ENCODE data around the gene COL18A1. TPM values are rescaled to one million over a fixed set of nuclear protein-coding genes. Genes with fewer than 3 reads are reported as not detected.
A peak's percentile ranks its signal among the peaks of the same experiment; 100 is the strongest.

Gene COL18A1
- polyA plus RNA-seq, 3 donors = 0.80 to 4.1 (median 1.1) TPM

GRCh38 chr21:45424854-45425795, 20.2 kb downstream of the COL18A1 start:
- no peak overlapping the region for H3K4me3 ChIP-seq (replicated peaks in 1 of 3; ENCODE audit: low read depth in 2 of 3, low read length in 3 of 3)
- no peak for TF ChIP-seq CTCF (IDR thresholded peaks at IDR 0.05)
- no peak overlapping the region for H3K4me3 Mint-ChIP-seq
- no peaks in the 10 kb centered on the region for H3K27me3 ChIP-seq (ENCODE audit: control insufficient read depth in 2 of 2, insufficient read depth in 2 of 2, low read length in 2 of 2)
- H3K79me2 ChIP-seq (ENCODE audit: insufficient read depth, low read length) = no peaks in the 10 kb centered on the region
- H2AFZ ChIP-seq (ENCODE audit: insufficient read depth, low read depth, low read length, poor library complexity, severe bottlenecking) = no peak overlapping the region
- peaks cover 2 to 4% (median 4%) of the 10 kb centered on the region in 3 donors for H3K27me3 Mint-ChIP-seq (ENCODE audit: low read depth in 3 of 3)
- H3K9me3 Mint-ChIP-seq = peaks cover 0 to 2% (median 0%) of the 10 kb centered on the region in 7 donors
- no peaks in the 10 kb centered on the region for H3K9me3 ChIP-seq (replicated peaks in 1 of 2; ENCODE audit: control insufficient read depth in 1 of 2, insufficient read depth in 1 of 2, low read length in 2 of 2)
- DNase-seq = no peak
- no peak overlapping the region for H3K27ac Mint-ChIP-seq
- no peaks in the 10 kb centered on the region for H4K20me1 ChIP-seq (ENCODE audit: insufficient read depth, low read length)
- H3K4me2 ChIP-seq (replicated peaks; ENCODE audit: extremely low read depth, low read length, poor library complexity, severe bottlenecking) = no peak overlapping the region
- H3K9ac ChIP-seq (ENCODE audit: insufficient read depth, low read length, poor library complexity, severe bottlenecking) = no peak overlapping the region
- H3K36me3 ChIP-seq (replicated peaks in 1 of 2; ENCODE audit: control insufficient read depth in 1 of 2, insufficient read depth in 2 of 2, low read length in 2 of 2) = no peaks in the 10 kb centered on the region
- H3K4me1 ChIP-seq (ENCODE audit: control insufficient read depth in 1 of 2, insufficient read depth in 2 of 2, low read length in 2 of 2) = no peaks in the 10 kb centered on the region
- intact Hi-C loops (cut with micrococcal nuclease) = no loop called here
- no peak overlapping the region for H3K27ac ChIP-seq (ENCODE audit: low read depth in 1 of 2, low read length in 2 of 2)
- WGBS (ENCODE audit: insufficient coverage) = 96% methylated on average over 24 of the region's 37 CpGs
- no peaks in the 10 kb centered on the region for H3K36me3 Mint-ChIP-seq
- H3K4me1 Mint-ChIP-seq = no peaks in the 10 kb centered on the region

GRCh38 chr21:45427331-45428271, 22.6 kb downstream of the COL18A1 start:
- no peaks in the 10 kb centered on the region for H3K9me3 ChIP-seq (replicated peaks in 1 of 2; ENCODE audit: control insufficient read depth in 1 of 2, insufficient read depth in 1 of 2, low read length in 2 of 2)
- no peaks in the 10 kb centered on the region for H3K4me1 ChIP-seq (ENCODE audit: control insufficient read depth in 1 of 2, insufficient read depth in 2 of 2, low read length in 2 of 2)
- no peak overlapping the region for H3K4me2 ChIP-seq (replicated peaks; ENCODE audit: extremely low read depth, low read length, poor library complexity, severe bottlenecking)
- Mint-ChIP-seq H3K27me3 (ENCODE audit: low read depth in 3 of 3) (peaks cover 2 to 14% (median 7%) of the 10 kb centered on the region in 3 donors), H3K36me3 (no peaks in the 10 kb centered on the region), H3K4me1 (no peaks in the 10 kb centered on the region), H3K4me3 (no peak overlapping the region), H3K9me3 (peaks cover 0 to 6% (median 0%) of the 10 kb centered on the region in 7 donors), H3K27ac (no peak overlapping the region)
- H3K27ac ChIP-seq (ENCODE audit: low read depth in 1 of 2, low read length in 2 of 2) = no peak overlapping the region
- 92% methylated on average over 45 of the region's 45 CpGs for whole genome bisulfite sequencing (ENCODE audit: insufficient coverage)
- no peaks in the 10 kb centered on the region for H3K79me2 ChIP-seq (ENCODE audit: insufficient read depth, low read length)
- no peak for TF ChIP-seq CTCF (IDR thresholded peaks at IDR 0.05)
- H3K9ac ChIP-seq (ENCODE audit: insufficient read depth, low read length, poor library complexity, severe bottlenecking) = no peak overlapping the region
- DNase-seq = peak in 1 of 3 donors; percentile 49
- H3K36me3 ChIP-seq (replicated peaks in 1 of 2; ENCODE audit: control insufficient read depth in 1 of 2, insufficient read depth in 2 of 2, low read length in 2 of 2) = no peaks in the 10 kb centered on the region
- no peak overlapping the region for H2AFZ ChIP-seq (ENCODE audit: insufficient read depth, low read depth, low read length, poor library complexity, severe bottlenecking)
- H4K20me1 ChIP-seq (ENCODE audit: insufficient read depth, low read length) = no peaks in the 10 kb centered on the region
- no peak overlapping the region for H3K4me3 ChIP-seq (replicated peaks in 1 of 3; ENCODE audit: low read depth in 2 of 3, low read length in 3 of 3)
- intact Hi-C loops (cut with micrococcal nuclease) = no loop called here
- H3K27me3 ChIP-seq (ENCODE audit: control insufficient read depth in 2 of 2, insufficient read depth in 2 of 2, low read length in 2 of 2) = no peaks in the 10 kb centered on the region

All from CD14-positive monocyte (primary cell).